Esophagus muscularis mucosa (tissue), 4 donors: ENCODE results near the gene LPCAT2.

Source experiments
- CTCF ChIP-seq, 3 experiments: fragments of 200-600 bp in 2 of 3; fragments of 450-650 bp in 1 of 3; sonication (generic) in 2 of 3; IDR thresholded peaks; one replicate each; pipeline ENCODE4 v1.5.1; 2017 to 2019; ENCODE audit warnings: antibody characterized with exemption in 3 of 3, mild to moderate bottlenecking in 2 of 3, moderate library complexity in 1 of 3
- EP300 ChIP-seq: sonication (generic); formaldehyde crosslinking; IDR thresholded peaks from one replicate; pipeline ENCODE4 v1.6.1; 2017; ENCODE audit warnings: antibody characterized with exemption
- POLR2A ChIP-seq: fragments of 450-650 bp; IDR thresholded peaks from one replicate; pipeline ENCODE4 v1.6.1; 2017; ENCODE audit warnings: antibody characterized with exemption, moderate library complexity, mild to moderate bottlenecking, low read depth
- POLR2AphosphoS5 ChIP-seq, 2 donors: sonication (generic); formaldehyde crosslinking; IDR thresholded peaks; one replicate each; pipeline ENCODE4 v1.6.1; 2017; ENCODE audit warnings: antibody characterized with exemption in 2 of 2

- TF ChIP-seq CTCF (IDR thresholded peaks at IDR 0.05) (no peak), POLR2A (no peak), EP300 (no peak), POLR2AphosphoS5 (IDR thresholded peaks at IDR 0.05) (no peak)
Measured at GRCh38 chr16:55515111-55515510, 6.2 kb downstream of the LPCAT2 start.
